Esophagus muscularis mucosa (tissue), 3 donors: Measurements from ENCODE around the gene DCLK2.

Experiments
- CTCF ChIP-seq, 3 experiments: fragments of 200-600 bp in 2 of 3; fragments of 450-650 bp in 1 of 3; sonication (generic) in 2 of 3; IDR thresholded peaks; one replicate each; pipeline ENCODE4 v1.5.1; 2017 to 2019; ENCODE audit warnings: antibody characterized with exemption in 3 of 3, mild to moderate bottlenecking in 2 of 3, moderate library complexity in 1 of 3
- EP300 ChIP-seq: sonication (generic); formaldehyde crosslinking; IDR thresholded peaks from one replicate; pipeline ENCODE4 v1.6.1; 2017; ENCODE audit warnings: antibody characterized with exemption

- TF ChIP-seq EP300 (no peak), CTCF (IDR thresholded peaks at IDR 0.05) (no peak)
Observed at GRCh38 chr4:150126201-150126863, 48.1 kb downstream of the DCLK2 start.
